Measurements from ENCODE around the gene TAL1. TPM values are rescaled to one million over a fixed set of nuclear protein-coding genes. Genes with fewer than 3 reads are reported as not detected.

TAL1 gene
- polyA plus RNA-seq, 1 donor = 2.2 TPM

DNA sequence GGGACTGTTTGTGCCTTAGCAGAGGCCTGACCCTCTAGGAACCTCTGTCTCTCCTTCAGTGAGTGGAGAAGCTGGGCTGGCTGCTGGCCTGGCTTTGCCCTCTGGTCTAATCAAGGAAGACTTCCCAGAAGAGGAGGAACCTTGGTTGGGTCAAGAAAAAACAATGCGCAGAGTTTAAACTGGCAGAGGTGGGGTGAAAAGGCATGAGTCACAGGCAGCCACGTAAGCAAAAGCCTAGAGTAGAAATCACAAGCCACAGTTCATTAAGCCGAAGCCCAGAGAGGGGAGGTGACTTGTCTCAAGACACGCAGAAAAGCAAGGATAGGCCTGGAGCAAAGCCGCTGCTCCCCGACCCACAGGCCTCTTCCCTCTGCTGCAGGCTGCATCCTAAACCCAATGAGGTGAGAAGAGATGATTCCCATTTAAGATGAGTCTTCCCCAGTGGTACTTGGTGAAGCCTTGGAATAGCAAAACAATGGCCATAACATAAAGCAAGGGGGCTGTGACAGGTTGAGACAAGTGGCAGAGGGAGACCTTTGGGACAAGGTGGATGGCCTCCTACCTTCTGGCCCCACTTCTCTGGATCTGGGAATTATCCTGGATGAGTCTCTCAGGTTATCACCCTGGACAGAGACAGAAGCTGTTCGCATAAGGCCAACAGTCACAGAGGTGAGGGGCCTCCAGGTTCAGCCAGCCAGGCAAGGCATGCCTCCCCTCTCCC, 49.9 kb downstream of the TAL1 start:
- Histone ChIP-seq H3K27me3 (ENCODE audit: control insufficient read depth, insufficient read depth, low read length) (no peaks in the 10 kb centered on the region), H3K9me3 (ENCODE audit: control insufficient read depth, low read depth, low read length) (peaks cover 4% of the 10 kb centered on the region), H3K4me1 (ENCODE audit: control insufficient read depth, insufficient read depth, low read length) (peaks cover 52% of the 10 kb centered on the region), H3K4me3 (ENCODE audit: low read length) (no peak overlapping the region), H3K27ac (ENCODE audit: low read length) (peak overlapping the region; percentile 76), H3K36me3 (ENCODE audit: control insufficient read depth, insufficient read depth, low read length) (no peaks in the 10 kb centered on the region)
- WGBS (ENCODE audit: insufficient coverage, low lambda C conversion rate) = 83% methylated on average over 2 of the region's 7 CpGs
- peak in 1 of 2 donors; percentile 48 for DNase-seq

DNA sequence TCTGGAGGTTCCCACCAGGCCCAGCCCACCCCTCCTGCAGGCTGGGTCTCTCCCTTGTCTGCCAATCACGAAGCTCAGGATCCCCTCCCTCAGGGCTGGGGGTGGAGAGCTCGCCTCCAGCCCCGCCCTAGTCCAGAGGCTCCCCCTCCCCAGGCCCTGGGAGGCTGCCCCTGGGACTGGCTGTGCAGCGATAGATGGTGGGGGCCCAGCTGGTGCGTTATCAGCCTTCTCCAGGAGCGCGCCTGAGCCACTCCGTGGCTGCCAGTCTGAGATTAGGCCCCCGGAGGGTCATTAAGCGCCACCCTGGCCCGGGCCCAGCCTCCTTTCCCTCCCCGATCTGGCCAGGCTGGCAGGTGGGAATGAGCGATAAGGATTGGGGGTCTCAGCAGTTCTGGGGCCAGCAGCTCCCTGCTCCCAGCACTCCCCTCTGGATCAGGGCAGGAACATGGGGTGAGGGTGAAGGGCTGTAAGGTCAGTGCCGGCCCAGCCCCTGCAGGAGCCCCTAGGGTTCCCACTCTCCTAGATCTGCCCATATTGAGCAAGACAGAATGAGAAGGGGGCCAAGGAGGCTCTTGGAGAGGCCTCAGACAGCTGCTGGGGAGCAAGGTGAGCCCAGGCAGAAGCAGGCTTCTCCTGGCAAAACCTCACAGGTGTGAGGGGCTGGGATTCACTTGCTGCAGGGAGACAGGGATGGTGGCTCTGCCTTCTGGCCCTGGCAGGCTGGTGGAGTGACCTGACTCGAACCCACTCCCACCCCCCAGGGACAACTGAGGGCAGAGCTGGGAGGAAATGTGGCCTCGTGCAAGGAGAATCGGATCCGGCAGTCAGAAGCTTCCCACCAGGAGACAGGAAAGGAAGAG, 50.7 kb downstream of the TAL1 start:
- H3K4me3 ChIP-seq (ENCODE audit: low read length) = no peak overlapping the region
- peaks cover 44% of the 10 kb centered on the region for H3K4me1 ChIP-seq (ENCODE audit: control insufficient read depth, insufficient read depth, low read length)
- H3K27ac ChIP-seq (ENCODE audit: low read length) = peak overlapping the region; percentile 76
- no peaks in the 10 kb centered on the region for H3K27me3 ChIP-seq (ENCODE audit: control insufficient read depth, insufficient read depth, low read length)
- peaks cover 4% of the 10 kb centered on the region for H3K9me3 ChIP-seq (ENCODE audit: control insufficient read depth, low read depth, low read length)
- DNase-seq = peak; percentile 62 to 74
- WGBS (ENCODE audit: insufficient coverage, low lambda C conversion rate) = no CpG with 5 or more reads among the region's 18 CpGs
- no peaks in the 10 kb centered on the region for H3K36me3 ChIP-seq (ENCODE audit: control insufficient read depth, insufficient read depth, low read length)

DNA sequence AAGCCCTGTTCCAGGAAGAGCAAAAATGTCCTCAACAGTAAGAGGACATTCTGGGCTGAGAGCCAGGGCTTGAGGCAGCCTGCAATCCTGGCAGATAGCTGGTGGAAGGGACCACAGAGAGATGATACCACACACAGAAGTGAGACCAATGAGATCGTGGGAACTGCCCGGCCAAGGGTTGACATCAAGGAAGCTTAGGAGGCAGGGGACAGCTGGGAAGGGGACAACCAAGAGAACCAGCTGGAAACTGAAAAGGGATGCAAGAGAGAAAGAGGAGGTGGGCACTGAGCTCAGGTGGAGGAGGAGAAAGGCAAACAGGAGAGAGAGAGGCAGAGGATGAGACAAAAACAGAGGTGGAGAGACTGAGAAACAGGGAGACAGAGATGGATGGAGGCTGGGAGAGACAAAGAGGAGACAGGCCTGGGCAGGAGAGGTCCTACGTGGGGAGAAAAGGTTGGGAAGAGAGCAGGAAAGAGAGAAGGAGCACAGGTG, 51.4 kb downstream of the TAL1 start:
- peaks cover under 1% of the 10 kb centered on the region for H3K9me3 ChIP-seq (ENCODE audit: control insufficient read depth, low read depth, low read length)
- H3K4me3 ChIP-seq (ENCODE audit: low read length) = no peak overlapping the region
- H3K27ac ChIP-seq (ENCODE audit: low read length) = peak overlapping the region; percentile 76
- no peaks in the 10 kb centered on the region for H3K36me3 ChIP-seq (ENCODE audit: control insufficient read depth, insufficient read depth, low read length)
- 40% methylated on average over 1 of the region's 3 CpGs for WGBS (ENCODE audit: insufficient coverage, low lambda C conversion rate)
- no peaks in the 10 kb centered on the region for H3K27me3 ChIP-seq (ENCODE audit: control insufficient read depth, insufficient read depth, low read length)
- DNase-seq = peak in 1 of 2 donors; percentile 39
- peaks cover 39% of the 10 kb centered on the region for H3K4me1 ChIP-seq (ENCODE audit: control insufficient read depth, insufficient read depth, low read length)

DNA sequence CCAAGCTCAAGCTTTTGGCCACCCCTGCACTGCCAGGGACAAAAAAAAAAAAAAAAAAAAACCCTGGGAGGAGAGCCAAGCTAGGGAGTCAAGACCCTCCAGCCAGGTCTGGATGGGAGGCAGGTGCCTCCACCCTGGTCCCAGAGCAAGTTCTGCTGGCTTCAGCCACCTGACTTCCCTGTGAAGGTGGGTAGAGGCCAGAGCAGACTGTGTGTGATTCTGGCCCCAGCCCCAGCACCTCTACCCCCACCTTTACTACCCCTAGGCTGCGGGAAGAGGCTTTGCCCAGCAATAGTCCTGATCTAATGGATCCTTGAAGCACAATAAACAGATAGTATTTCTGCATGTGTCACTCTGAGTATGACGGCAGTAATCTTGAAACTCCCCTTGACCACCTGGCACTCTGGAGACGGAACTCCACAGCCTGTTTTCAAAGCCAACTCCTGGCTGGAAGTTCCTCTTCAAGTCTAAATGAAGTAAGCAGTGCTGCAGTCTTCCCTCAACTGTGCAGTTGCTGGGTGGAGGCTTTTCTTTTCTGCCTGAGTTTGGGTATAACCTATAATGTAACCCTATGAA, 51.9 kb downstream of the TAL1 start:
- peak in 1 of 2 donors; percentile 40 for DNase-seq
- Histone ChIP-seq H3K4me1 (ENCODE audit: control insufficient read depth, insufficient read depth, low read length) (peaks cover 35% of the 10 kb centered on the region), H3K27me3 (ENCODE audit: control insufficient read depth, insufficient read depth, low read length) (no peaks in the 10 kb centered on the region), H3K27ac (ENCODE audit: low read length) (peak overlapping the region; percentile 76), H3K4me3 (ENCODE audit: low read length) (no peak overlapping the region), H3K36me3 (ENCODE audit: control insufficient read depth, insufficient read depth, low read length) (no peaks in the 10 kb centered on the region), H3K9me3 (ENCODE audit: control insufficient read depth, low read depth, low read length) (no peaks in the 10 kb centered on the region)
- no CpG with 5 or more reads among the region's 3 CpGs for WGBS (ENCODE audit: insufficient coverage, low lambda C conversion rate)

DNA sequence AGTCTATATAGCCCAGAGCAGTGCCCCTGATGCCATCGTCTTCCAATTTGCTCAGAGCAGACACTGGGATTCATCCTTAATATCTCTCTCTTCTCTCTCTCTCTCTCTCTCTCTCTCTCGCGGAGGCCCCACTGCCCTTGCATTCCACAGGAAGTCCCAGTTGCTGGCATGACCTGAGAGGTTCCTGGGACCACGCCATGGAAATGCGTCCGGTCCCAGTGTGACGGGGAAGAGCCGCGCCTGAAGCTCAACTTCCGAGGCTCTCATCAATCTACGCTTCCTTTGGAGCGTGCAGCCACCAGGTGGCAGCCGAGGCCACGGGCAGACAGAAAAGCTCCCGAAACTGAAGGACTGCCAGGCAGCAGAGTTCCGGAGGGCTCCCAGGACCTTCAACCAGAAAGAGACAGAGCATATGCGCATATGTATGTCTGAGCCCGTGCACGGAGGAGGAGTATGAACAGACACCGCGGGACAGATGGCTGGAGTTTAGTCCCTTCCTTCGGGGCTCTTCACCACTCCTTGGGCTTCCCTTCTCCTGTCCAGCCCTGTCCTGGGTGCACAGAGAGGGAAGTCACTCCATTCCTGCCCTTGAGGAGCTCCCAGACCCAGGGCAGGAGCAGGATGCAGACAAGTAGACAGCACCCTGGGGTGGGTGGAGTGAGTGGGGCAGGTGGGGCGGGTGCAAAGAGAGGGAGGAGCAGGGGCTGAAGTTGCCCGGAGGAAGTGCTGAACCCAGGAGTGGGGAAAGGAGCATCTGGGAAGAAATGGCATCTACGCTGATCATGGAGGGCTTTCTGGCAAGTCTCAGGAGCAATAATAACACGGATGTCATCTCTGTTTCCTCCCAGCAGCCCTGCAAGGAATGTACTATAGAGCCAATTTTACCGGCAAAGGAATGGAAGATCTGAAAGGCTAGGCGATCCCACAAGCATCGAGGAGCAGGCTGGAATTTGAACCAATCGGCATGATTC, 52.7 kb downstream of the TAL1 start:
- peak overlapping the region; percentile 76 for H3K27ac ChIP-seq (ENCODE audit: low read length)
- no peaks in the 10 kb centered on the region for H3K9me3 ChIP-seq (ENCODE audit: control insufficient read depth, low read depth, low read length)
- DNase-seq = peak; percentile 95
- H3K4me3 ChIP-seq (ENCODE audit: low read length) = peak overlapping the region; percentile 36
- H3K4me1 ChIP-seq (ENCODE audit: control insufficient read depth, insufficient read depth, low read length) = peaks cover 34% of the 10 kb centered on the region
- H3K27me3 ChIP-seq (ENCODE audit: control insufficient read depth, insufficient read depth, low read length) = no peaks in the 10 kb centered on the region
- no CpG with 5 or more reads among the region's 30 CpGs for WGBS (ENCODE audit: insufficient coverage, low lambda C conversion rate)
- H3K36me3 ChIP-seq (ENCODE audit: control insufficient read depth, insufficient read depth, low read length) = no peaks in the 10 kb centered on the region

DNA sequence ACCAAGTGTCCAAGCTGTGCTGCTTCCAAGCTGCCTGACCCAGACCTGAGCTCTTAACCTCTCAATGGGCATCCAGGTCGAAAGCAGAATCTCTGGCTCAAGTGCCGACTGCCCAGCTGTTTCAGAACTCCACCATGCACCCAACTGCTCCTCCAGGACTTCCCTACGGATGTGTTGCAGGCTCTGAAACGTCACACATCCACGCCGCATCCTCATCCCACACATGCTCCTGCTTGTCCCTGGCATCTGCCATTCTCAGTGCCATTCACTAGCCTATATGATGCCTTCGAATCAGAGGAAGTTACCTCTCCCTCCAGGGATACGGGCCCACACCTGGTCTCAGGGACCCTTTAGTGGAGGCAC, 53.4 kb downstream of the TAL1 start:
- H3K4me3 ChIP-seq (ENCODE audit: low read length) = peak overlapping the region; percentile 36
- peak in 1 of 2 donors; percentile 55 for DNase-seq
- H3K36me3 ChIP-seq (ENCODE audit: control insufficient read depth, insufficient read depth, low read length) = no peaks in the 10 kb centered on the region
- H3K9me3 ChIP-seq (ENCODE audit: control insufficient read depth, low read depth, low read length) = no peaks in the 10 kb centered on the region
- peaks cover 34% of the 10 kb centered on the region for H3K4me1 ChIP-seq (ENCODE audit: control insufficient read depth, insufficient read depth, low read length)
- WGBS (ENCODE audit: insufficient coverage, low lambda C conversion rate) = no CpG with 5 or more reads among the region's 8 CpGs
- H3K27me3 ChIP-seq (ENCODE audit: control insufficient read depth, insufficient read depth, low read length) = no peaks in the 10 kb centered on the region
- H3K27ac ChIP-seq (ENCODE audit: low read length) = peak overlapping the region; percentile 76

DNA sequence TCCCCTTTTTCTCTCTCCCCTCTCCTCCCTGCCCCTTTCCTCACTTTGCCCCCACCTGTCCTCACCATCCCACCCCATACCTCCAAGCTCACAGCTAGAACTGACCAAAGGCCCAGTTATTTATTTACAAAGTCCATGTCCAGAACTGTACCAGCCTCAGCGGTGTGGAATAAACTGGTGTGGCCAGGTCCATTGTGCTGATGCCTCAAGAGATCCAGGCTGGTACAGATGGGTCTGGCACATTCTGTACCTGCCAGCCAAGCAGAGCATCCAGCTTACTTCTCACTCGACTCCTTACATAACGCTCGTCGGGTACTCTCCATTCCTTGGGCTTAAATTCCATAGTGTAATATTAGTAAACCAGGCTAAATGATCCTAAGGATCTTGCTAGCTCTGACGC, 54.0 kb downstream of the TAL1 start:
- H3K27ac ChIP-seq (ENCODE audit: low read length) = no peak overlapping the region
- no peaks in the 10 kb centered on the region for H3K27me3 ChIP-seq (ENCODE audit: control insufficient read depth, insufficient read depth, low read length)
- WGBS (ENCODE audit: insufficient coverage, low lambda C conversion rate) = no CpG with 5 or more reads among the region's 6 CpGs
- no peak overlapping the region for H3K4me3 ChIP-seq (ENCODE audit: low read length)
- H3K9me3 ChIP-seq (ENCODE audit: control insufficient read depth, low read depth, low read length) = no peaks in the 10 kb centered on the region
- no peak for DNase-seq
- no peaks in the 10 kb centered on the region for H3K36me3 ChIP-seq (ENCODE audit: control insufficient read depth, insufficient read depth, low read length)
- H3K4me1 ChIP-seq (ENCODE audit: control insufficient read depth, insufficient read depth, low read length) = peaks cover 34% of the 10 kb centered on the region

DNA sequence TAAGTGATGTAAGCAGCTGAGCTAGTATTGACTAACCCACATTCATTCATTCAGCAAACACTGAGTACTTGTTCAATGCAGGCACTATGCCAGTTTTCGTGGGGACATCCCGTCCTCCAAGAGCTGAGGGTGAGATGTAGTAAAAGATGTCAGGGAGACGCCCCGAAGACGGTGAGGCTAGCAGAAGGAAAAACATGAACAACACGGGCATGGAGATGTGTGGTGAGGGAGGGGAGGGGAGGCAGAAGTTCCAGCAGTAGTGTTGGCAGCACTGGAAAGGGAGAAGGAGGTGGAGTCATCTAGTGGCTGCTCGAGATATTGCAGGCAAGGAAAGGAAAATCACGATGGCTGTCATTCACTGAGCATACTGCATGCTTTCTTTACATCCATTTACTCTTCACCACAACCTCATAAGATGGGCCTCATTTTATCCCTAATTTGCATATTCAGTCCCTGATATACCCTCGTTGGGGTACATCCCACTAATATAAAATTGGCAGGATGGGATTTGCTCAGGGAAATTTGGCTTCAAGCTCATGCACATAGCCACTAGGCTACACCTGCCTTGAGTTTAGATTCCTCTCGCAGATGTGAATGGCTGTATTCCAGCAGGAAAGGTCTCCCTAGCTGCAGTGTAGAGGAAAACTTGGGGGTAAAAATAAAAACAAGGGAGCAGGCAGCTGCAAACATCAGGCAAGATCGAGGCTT, 56.6 kb downstream of the TAL1 start:
- no peaks in the 10 kb centered on the region for H3K9me3 ChIP-seq (ENCODE audit: control insufficient read depth, low read depth, low read length)
- no peaks in the 10 kb centered on the region for H3K36me3 ChIP-seq (ENCODE audit: control insufficient read depth, insufficient read depth, low read length)
- H3K27ac ChIP-seq (ENCODE audit: low read length) = no peak overlapping the region
- no peak overlapping the region for H3K4me3 ChIP-seq (ENCODE audit: low read length)
- 33% methylated on average over 3 of the region's 11 CpGs for WGBS (ENCODE audit: insufficient coverage, low lambda C conversion rate)
- H3K27me3 ChIP-seq (ENCODE audit: control insufficient read depth, insufficient read depth, low read length) = no peaks in the 10 kb centered on the region
- peaks cover 18% of the 10 kb centered on the region for H3K4me1 ChIP-seq (ENCODE audit: control insufficient read depth, insufficient read depth, low read length)
- peak in 1 of 2 donors; percentile 56 for DNase-seq

DNA sequence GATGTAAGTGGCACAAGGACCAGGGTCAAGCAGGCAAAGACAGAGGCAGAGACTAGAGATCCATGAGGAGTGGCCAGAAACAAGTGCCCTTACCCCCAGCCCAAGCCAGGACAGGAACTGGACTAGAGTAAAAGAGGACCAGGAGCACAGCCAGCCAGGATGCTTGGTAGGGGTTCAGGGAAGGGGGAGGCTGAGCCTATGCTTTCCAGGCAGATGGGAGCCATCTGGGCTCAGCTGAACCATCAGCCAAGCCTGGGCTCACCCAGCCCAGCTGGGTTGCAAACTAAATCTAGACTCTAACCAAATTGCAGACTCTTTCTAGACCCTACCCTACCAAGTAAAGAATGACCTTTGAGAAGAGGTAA, 57.4 kb downstream of the TAL1 start:
- Histone ChIP-seq H3K4me3 (ENCODE audit: low read length) (no peak overlapping the region), H3K27ac (ENCODE audit: low read length) (no peak overlapping the region), H3K9me3 (ENCODE audit: control insufficient read depth, low read depth, low read length) (no peaks in the 10 kb centered on the region), H3K4me1 (ENCODE audit: control insufficient read depth, insufficient read depth, low read length) (peaks cover 10% of the 10 kb centered on the region), H3K36me3 (ENCODE audit: control insufficient read depth, insufficient read depth, low read length) (no peaks in the 10 kb centered on the region), H3K27me3 (ENCODE audit: control insufficient read depth, insufficient read depth, low read length) (no peaks in the 10 kb centered on the region)
- no peak for DNase-seq
